Activated T-cell treated with anti-CD3 and anti-CD28 coated beads, Interleukin-2, amount 50 U/mL, for 72 hours (primary cell): ENCODE data around the gene GRIN1. TPM values are rescaled to one million over a fixed set of nuclear protein-coding genes. Genes with fewer than 3 reads are reported as not detected.

Source experiments
- ATAC-seq, 2 donors: fragments of 150-1000 bp; cut with Tn5 transposase; replicated peaks in 1 of 2; 2 replicates each; pipeline ENCODE4 v1.10.0; 2021; ENCODE audit warnings: moderate library complexity in 2 of 2, mild to moderate bottlenecking in 1 of 2
- DNase-seq, 2 donors: peaks; one replicate each; pipeline ENCODE4 v3.0.0; 2021 to 2022; ENCODE audit warnings: mixed read lengths in 1 of 2
- H3K27ac Mint-ChIP-seq: one replicate; pipeline ENCODE4 v1.8.0; 2022; ENCODE audit warnings: mild to moderate bottlenecking, moderate library complexity, mixed read lengths
- H3K27me3 Mint-ChIP-seq: one replicate; pipeline ENCODE4 v1.8.0; 2022; ENCODE audit warnings: low read depth, mixed read lengths
- H3K36me3 Mint-ChIP-seq, 2 donors: one replicate each; pipeline ENCODE4 v1.8.0; 2022; ENCODE audit warnings: mixed read lengths in 2 of 2, mild to moderate bottlenecking in 1 of 2; ENCODE audit not compliant: insufficient read depth in 2 of 2
- H3K4me1 Mint-ChIP-seq: one replicate; pipeline ENCODE4 v1.8.0; 2022; ENCODE audit warnings: low read depth, mixed read lengths
- H3K4me3 Mint-ChIP-seq, 2 donors: one replicate each; pipeline ENCODE4 v1.8.0; 2022; ENCODE audit warnings: mild to moderate bottlenecking in 2 of 2, mixed read lengths in 2 of 2, moderate library complexity in 2 of 2
- H3K9me3 Mint-ChIP-seq, 2 donors: one replicate each; pipeline ENCODE4 v1.8.0; 2022; ENCODE audit warnings: mixed read lengths in 2 of 2
- total RNA-seq, 2 donors: library from RNA; stranded (reverse); gene quantifications; one replicate each; pipeline ENCODE4 v1.2.3, GENCODE V29; 2022

Gene GRIN1
- total RNA-seq, 2 donors from 2014 or later, result 0.38 to 1.2 TPM

DNA sequence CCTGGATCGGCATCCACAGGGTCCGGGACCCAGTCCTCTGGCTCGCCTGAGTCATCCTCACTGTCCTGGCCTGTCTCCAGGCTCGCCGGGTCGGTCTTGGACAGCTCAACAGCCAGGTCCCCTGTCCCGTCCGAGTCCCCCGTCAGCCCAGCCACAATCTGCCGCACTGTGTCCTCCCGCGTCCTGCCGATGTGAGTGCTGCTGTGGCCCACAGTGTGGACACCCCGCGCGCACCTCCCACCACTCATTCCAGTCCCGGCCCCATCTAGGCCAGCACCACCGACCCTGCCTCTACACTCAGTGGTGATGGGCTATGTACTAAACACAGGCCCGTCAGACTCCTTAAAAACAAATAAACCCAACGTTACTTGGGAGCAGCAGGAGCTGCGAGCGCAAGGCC, 42.7 kb downstream of the GRIN1 start:
- Mint-ChIP-seq H3K27ac (no peak overlapping the region), H3K4me3 (no peak overlapping the region), H3K4me1 (peaks cover 8% of the 10 kb centered on the region), H3K9me3 (no peaks in the 10 kb centered on the region), H3K36me3 (peaks cover 3 to 7% of the 10 kb centered on the region in 2 donors), H3K27me3 (no peaks in the 10 kb centered on the region)
- ATAC-seq (no peak), DNase-seq (no peak)

DNA sequence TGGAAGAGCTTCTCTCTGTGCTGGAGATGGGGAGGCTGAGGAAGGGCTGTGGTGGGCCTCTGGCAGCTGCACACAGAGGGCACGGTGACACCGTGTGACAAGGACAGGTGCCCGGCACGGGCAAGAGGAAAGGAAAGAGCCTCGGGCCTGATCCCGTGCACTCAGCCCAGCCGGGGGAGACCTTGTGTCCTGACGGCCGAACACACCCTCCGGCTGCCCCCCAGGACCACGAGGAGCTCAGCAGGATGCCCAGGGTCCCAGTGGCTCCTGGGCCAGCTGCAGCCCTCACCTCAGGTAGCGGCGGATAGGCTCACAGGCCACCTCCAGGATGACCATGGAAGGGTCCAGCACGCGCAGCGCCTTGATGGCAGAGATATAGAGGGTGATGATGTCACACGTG, 43.9 kb downstream of the GRIN1 start:
- no peak overlapping the region for H3K4me3 Mint-ChIP-seq
- peaks cover 19% of the 10 kb centered on the region for H3K4me1 Mint-ChIP-seq
- H3K27ac Mint-ChIP-seq, result no peak overlapping the region
- no peaks in the 10 kb centered on the region for H3K27me3 Mint-ChIP-seq
- no peaks in the 10 kb centered on the region for H3K9me3 Mint-ChIP-seq
- DNase-seq, result no peak
- H3K36me3 Mint-ChIP-seq, result peaks cover 3 to 7% of the 10 kb centered on the region in 2 donors
- ATAC-seq, result no peak

DNA sequence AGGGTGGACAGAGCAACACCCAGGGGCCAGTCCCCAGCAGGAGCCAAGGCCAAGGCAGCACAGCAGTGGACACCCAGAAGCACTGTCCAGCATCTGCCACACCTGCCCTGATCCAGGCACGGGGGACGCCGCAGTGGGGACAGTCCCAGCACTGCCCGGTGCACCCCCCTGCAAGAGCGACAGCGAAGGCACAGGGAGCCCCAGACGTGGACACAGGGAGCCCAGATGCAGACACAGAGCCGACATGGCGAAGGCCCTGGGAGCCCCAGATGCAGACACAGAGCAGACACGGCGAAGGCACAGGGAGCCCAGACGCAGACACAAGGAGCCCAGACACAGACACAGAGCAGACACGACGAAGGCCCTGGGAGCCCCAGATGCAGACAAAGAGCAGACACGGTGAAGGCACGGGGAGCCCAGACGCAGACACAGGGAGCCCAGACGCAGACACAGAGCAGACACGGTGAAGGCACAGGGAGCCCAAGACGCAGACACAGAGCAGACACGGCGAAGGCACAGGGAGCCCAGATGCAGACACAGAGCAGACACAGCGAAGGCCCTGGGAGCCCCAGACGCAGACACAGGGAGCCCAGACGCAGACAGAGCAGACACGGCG, 45.1 kb downstream of the GRIN1 start:
- no peak for DNase-seq
- H3K9me3 Mint-ChIP-seq, result no peaks in the 10 kb centered on the region
- no peak overlapping the region for H3K4me3 Mint-ChIP-seq
- no peak for ATAC-seq
- H3K4me1 Mint-ChIP-seq, result peaks cover 22% of the 10 kb centered on the region
- H3K36me3 Mint-ChIP-seq, result peaks cover 3 to 7% of the 10 kb centered on the region in 2 donors
- no peaks in the 10 kb centered on the region for H3K27me3 Mint-ChIP-seq
- no peak overlapping the region for H3K27ac Mint-ChIP-seq

DNA sequence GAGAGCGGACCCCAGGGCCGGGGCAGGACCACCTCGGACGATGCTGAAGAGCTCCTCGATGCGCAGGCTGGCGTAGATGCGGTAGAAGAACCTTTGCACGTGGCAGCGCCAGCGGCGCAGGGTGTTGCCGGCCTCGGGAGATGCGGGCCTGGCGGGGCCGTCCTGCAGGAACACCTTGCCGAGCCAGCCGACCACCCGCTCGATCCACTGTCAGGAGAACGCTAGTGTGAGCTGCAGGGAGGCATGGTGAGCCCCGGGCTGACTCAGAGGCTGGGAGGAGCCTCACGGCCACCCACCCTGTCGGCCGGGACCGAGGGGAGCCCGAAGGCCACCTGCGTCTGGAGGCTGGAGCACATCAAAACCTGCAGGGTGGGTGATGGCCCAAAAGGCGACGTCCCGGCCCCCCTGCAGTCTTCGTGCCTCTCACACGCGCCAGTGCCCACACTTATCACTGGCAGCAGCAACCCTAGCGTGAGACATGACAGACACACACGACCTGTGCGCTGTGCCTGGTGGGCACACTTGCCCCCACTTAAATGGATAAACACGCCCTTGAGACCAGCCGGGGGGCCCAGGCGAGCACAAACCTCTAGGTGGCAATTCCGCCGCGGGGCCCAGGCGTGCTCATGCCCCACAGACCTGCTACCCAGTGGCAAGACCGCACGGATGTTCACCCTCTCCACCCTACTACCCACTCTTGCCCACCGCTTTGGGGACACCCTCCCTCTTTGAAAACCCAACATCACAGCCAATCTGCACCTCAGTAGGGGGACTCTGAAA, 46.1 kb downstream of the GRIN1 start:
- H3K27me3 Mint-ChIP-seq, result no peaks in the 10 kb centered on the region

DNA sequence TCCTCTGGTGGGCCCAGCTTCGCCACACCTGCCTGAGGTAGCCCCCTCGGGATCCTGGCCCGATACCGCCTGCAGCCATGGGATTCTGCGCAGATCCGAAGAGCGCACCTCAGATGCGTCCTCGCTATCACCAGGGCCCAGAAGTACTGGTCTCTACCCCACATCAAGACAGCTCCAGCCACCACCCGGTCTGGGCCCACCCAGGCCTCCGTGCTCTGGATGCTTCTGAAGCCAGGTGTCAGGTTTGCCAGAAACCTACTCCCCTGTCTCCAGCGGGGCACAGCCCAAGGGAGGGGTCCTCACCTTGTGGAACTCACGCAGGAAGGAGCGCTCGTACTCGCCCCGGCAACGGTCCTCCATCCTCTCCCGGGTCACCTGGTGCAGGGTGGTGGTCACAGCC, 47.0 kb downstream of the GRIN1 start:
- H3K4me3 Mint-ChIP-seq, result no peak overlapping the region
- ATAC-seq (no peak), DNase-seq (no peak)
- no peaks in the 10 kb centered on the region for H3K9me3 Mint-ChIP-seq
- H3K27me3 Mint-ChIP-seq, result no peaks in the 10 kb centered on the region
- peaks cover 39% of the 10 kb centered on the region for H3K4me1 Mint-ChIP-seq
- H3K36me3 Mint-ChIP-seq, result peaks cover 7% of the 10 kb centered on the region in 2 donors
- H3K27ac Mint-ChIP-seq, result no peak overlapping the region

More for the DNA sequence above, 46.1 kb downstream of the GRIN1 start:
- peaks cover 32% of the 10 kb centered on the region for H3K4me1 Mint-ChIP-seq
- H3K36me3 Mint-ChIP-seq, result peaks cover 3 to 7% of the 10 kb centered on the region in 2 donors
- H3K9me3 Mint-ChIP-seq, result no peaks in the 10 kb centered on the region
- no peak overlapping the region for H3K27ac Mint-ChIP-seq
- DNase-seq (no peak), ATAC-seq (no peak)
- no peak overlapping the region for H3K4me3 Mint-ChIP-seq

DNA sequence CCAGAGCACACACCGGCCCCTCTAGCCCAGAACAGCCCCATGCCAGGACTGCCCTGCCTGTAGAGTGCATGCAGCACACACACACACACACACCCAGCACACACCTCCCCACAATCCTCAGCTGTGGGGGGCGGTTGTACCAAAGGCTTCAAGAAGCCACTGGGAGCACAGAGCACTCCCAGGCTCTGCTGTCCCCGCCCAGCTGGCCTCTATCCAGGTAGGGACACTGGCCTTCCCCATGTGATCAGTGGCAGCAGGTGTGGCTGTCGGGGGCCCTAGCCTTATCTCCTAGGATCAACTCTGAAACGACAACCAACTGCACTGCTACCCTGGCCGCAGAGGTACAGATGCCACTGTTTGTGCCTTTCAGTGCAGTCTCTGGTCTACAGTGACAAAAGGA, 47.4 kb downstream of the GRIN1 start:
- Mint-ChIP-seq H3K27ac (no peak overlapping the region), H3K36me3 (peaks cover 7% of the 10 kb centered on the region in 2 donors), H3K4me1 (peaks cover 42% of the 10 kb centered on the region), H3K4me3 (peak overlapping the region; percentile 90 to 94), H3K27me3 (no peaks in the 10 kb centered on the region), H3K9me3 (no peaks in the 10 kb centered on the region)
- no peak for DNase-seq
- no peak for ATAC-seq

DNA sequence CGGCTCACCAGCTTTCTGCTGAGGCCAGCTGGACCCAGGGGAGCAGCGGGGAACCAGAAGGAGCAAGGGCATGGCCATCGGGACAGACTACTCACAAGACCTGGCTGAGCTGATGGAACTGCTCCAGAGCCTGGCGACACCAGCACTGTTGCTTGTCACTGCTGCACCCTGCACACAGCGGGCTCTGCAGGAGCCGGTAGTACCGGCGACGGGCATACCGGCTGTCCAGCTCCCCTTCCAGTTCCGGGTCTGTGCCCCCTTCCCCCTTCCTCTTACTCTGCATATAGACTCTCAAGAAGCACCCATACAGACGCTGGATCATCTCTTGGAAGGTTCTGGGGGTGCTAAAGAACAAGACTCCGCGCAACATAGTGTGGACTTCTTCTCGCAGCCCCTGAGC, 48.4 kb downstream of the GRIN1 start:
- DNase-seq (no peak), ATAC-seq (no peak)
- Mint-ChIP-seq H3K9me3 (no peaks in the 10 kb centered on the region), H3K27ac (peak overlapping the region; percentile 65), H3K4me3 (peak overlapping the region; percentile 90 to 94), H3K4me1 (peaks cover 42% of the 10 kb centered on the region), H3K27me3 (no peaks in the 10 kb centered on the region), H3K36me3 (peaks cover 3 to 4% of the 10 kb centered on the region in 2 donors)

DNA sequence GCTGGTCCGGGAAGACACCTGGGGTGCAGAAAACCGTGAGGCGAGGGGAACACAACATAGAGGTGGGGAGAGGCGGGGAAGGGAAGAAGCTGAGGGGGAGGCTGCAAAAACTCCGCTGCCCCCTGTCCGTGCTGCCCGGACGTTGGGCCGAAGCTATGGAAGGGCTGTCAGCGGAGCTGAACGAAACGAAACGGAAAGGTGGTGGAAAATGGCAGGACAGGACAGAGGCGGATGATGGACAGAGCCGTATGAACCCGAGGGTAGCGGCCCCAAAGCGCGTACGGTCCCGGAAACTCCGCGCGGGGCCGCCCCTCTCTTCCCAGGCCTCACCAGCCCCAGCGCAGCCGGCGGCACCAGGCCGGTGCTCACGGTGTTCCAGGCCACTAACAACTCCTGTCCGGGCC, 49.1 kb downstream of the GRIN1 start:
- Mint-ChIP-seq H3K36me3 (peaks cover 3 to 4% of the 10 kb centered on the region in 2 donors), H3K27ac (peak overlapping the region; percentile 89), H3K4me3 (peak overlapping the region; percentile 90 to 94), H3K9me3 (no peaks in the 10 kb centered on the region), H3K4me1 (peaks cover 42% of the 10 kb centered on the region), H3K27me3 (no peaks in the 10 kb centered on the region)
- ATAC-seq, result peak; percentile 14 to 16
- DNase-seq, result no peak

DNA sequence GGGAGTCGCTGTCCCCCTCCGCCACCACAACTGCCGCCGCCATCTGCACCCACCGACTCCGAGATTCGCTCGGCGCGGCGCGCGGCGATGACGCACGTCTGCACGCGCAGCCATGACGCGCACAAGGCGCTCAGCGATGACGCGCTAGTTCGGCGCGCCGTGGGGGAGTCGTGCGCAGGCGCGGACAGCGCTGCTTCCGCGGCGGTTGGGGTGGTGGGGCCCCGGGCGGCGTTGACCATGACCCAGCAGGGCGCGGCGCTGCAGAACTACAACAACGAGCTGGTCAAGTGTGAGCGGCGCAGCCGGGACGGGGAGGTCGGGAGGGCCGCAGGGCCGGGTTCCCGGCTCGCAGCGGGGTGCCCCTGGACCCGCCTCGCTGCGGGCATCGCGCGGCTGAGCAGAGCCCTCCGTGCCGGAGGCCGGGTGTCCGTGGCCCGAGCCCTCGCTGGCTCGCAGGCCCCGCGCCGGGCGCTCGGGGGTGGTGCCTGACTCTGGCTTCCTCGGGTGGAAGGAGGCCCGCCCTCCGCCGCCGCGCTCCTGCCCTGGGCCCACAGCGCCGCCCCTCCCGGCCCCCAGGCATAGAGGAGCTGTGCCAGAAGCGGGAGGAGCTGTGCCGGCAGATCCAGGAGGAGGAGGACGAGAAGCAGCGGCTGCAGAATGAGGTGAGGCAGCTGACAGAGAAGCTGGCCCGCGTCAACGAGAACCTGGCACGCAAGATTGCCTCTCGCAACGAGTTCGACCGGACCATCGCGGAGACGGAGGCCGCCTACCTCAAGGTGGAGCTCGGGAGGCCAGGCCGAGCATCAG, 49.7 kb downstream of the GRIN1 start, which contains the start of the genes ANAPC2 and SSNA1:
Gene ANAPC2, minus strand, starts transcription at position 71 of the 807 bp plus-strand sequence. Its CDS starts 28 bp downstream, at position 43.
Gene SSNA1, plus strand, starts transcription at position 187 of the 807 bp plus-strand sequence. Its CDS starts 51 bp downstream, at position 238.
- ATAC-seq (peak; percentile 87 to 89), DNase-seq (peak; percentile 95 to 98)
- Mint-ChIP-seq H3K4me3 (peak within 1 kb of the TSS; percentile 93 to 94), H3K27ac (peak within 1 kb of the TSS; percentile 89), H3K4me1 (peaks cover 42% of the 10 kb centered on the region), H3K36me3 (peaks cover 3 to 4% of the 10 kb centered on the region in 2 donors), H3K27me3 (no peaks in the 10 kb centered on the region), H3K9me3 (no peaks in the 10 kb centered on the region)

DNA sequence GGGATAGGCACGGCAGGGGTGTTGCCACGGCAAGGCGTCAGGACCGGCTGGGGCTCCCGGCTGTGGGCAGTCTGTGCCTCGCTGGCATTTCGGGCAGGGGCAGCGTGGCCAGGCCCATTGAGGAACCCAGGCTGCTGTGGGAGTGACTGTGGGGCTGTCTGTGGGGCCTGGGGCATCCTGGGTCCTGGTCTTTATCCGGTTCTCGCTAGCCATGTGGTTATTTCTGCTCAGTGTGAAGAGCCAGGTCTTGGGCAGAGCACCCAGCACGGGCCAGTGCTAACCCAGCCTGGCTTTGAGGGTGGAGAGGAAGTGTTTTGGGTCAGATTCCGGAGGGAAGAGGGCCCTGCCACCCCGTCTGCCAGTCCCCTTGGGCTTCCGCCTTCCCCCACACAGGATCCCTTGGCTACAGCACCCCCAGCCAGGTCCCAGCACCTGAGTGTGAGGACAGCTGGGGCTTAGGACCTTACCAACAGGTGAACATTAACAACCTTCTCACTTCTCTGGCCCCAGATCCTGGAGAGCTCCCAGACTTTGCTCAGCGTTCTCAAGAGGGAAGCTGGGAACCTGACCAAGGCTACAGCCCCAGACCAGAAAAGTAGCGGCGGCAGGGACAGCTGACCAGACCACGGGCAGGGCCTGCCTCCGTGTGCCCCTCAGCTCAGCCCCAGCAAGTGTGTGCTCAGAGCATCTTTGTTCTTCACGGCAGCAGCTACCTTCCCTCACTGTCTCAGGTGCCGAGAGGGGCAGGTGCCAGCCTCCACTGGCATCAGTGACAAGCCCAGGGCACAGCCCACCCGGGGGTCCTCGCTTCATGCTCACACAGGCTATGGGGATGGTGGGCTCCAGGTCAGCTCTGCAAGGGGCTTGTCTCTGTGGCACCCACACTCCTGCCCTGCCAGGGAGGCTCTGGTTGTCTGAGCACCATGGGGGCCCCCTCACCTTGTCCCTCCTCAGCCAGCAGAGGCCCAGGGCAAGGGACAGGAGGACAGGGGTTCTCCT, 50.6 kb downstream of the GRIN1 start:
- peaks cover 42% of the 10 kb centered on the region for H3K4me1 Mint-ChIP-seq
- no peaks in the 10 kb centered on the region for H3K27me3 Mint-ChIP-seq
- peak overlapping the region; percentile 93 to 94 for H3K4me3 Mint-ChIP-seq
- H3K9me3 Mint-ChIP-seq, result no peaks in the 10 kb centered on the region
- no peak for ATAC-seq
- H3K36me3 Mint-ChIP-seq, result peaks cover 0 to 3% of the 10 kb centered on the region in 2 donors
- no peak for DNase-seq
- peak overlapping the region; percentile 82 for H3K27ac Mint-ChIP-seq

DNA sequence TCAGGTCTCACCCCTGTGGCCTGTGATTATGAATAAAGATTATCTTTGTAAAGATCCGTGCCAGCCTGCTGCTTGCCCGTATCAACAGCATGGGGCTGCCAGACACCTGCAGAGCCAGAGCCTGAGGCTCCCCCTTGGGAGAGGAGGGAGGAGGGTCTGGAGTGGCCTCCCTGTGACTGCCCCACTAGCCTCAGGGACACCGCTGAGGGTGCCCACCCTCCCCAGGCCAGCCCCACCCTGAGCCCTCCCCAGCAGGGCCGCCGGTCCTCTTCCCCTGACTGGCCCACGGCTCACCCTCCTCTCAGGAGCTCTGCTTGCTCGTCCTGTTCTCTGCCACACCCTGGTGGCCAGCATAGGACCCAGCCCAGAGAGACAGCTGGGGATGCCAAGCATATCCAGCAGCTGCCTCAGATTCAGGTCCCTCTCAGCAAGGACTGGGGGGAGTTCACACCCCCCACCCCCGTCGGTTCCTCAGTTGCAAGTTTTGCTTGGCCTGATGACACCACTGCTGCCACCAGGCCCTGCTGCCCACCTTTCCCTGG, 51.4 kb downstream of the GRIN1 start:
- no peaks in the 10 kb centered on the region for H3K9me3 Mint-ChIP-seq
- H3K4me1 Mint-ChIP-seq, result peaks cover 42% of the 10 kb centered on the region
- peaks cover 0 to 3% of the 10 kb centered on the region in 2 donors for H3K36me3 Mint-ChIP-seq
- H3K27me3 Mint-ChIP-seq, result no peaks in the 10 kb centered on the region
- DNase-seq, result no peak
- H3K27ac Mint-ChIP-seq, result peak overlapping the region; percentile 76
- ATAC-seq, result no peak
- peak overlapping the region; percentile 93 to 94 for H3K4me3 Mint-ChIP-seq

DNA sequence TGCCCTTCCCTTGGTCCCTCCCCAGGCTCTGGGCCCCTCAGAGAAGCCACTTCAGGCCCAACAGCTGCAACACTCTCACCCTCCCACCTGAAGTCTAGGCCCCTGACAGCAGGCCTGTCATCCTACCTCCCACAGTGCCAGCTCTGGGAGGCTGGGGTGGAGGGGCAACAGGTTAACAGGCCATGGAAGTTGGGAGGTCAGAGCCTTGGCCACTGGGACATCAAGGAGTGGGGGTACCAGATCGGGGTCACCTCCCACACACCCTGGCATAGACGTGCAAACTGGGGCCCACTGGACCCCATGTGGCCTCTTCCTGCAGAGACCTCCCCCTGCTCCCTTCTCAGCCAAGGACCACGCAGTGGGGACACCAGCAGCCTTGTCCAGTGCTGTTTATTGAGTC, 52.3 kb downstream of the GRIN1 start:
- H3K4me1 Mint-ChIP-seq, result peaks cover 39% of the 10 kb centered on the region
- no peak overlapping the region for H3K27ac Mint-ChIP-seq
- no peak for DNase-seq
- no peak for ATAC-seq
- no peaks in the 10 kb centered on the region for H3K9me3 Mint-ChIP-seq
- peaks cover 0 to 3% of the 10 kb centered on the region in 2 donors for H3K36me3 Mint-ChIP-seq
- H3K4me3 Mint-ChIP-seq, result peak overlapping the region in 1 of 2 donors; percentile 71
- H3K27me3 Mint-ChIP-seq, result no peaks in the 10 kb centered on the region
